8988T (cell line): ENCODE data around the gene APOA1.
"Not testable (repeated sequence)": the region's sequence is repeated elsewhere in the genome, so short reads cannot be mapped to it uniquely, and the experiment has no call there.

Source experiments
- DNase-seq: peaks from one replicate; pipeline ENCODE4 v3.0.0; 2011

Gene APOA1

DNA sequence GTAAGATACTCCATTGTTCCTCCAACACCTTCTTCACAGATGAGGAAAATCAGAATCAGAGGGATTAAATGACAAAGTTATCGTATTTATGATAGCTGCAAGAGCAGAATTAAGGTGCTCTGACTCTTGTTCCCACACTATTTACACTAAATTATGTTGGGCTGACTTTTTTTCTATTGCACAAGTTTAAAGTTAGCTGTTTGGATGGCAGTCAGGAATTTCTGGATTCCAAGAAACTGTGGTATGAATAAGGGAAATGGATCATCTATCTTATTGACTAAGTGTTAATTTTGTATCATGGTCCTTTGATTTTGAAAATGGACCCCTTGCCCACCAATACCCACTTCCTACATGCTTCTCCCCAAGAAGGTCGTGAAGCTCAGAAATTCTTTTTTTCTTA is 19.9 kb upstream of the APOA1 start:
- no peak for DNase-seq

DNA sequence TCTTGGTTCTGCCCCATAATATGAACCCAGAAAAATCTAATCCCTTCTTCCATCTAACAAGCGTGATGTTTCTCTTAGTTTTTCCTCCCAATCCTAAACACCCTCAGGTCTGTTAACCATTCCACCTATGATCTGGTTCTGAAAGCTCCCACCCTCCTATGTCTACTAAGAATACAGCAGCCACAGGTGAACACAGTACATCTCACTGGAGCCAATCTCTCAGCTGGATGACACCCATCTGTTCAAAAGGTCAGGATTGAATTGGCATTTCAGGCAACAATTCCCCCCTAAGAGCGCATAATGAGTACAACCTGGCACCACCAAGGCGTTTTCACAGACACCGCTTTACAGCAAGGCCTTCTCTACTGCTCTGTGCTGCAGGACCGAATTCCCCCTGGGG is 19.0 kb upstream of the APOA1 start:
- no peak for DNase-seq

DNA sequence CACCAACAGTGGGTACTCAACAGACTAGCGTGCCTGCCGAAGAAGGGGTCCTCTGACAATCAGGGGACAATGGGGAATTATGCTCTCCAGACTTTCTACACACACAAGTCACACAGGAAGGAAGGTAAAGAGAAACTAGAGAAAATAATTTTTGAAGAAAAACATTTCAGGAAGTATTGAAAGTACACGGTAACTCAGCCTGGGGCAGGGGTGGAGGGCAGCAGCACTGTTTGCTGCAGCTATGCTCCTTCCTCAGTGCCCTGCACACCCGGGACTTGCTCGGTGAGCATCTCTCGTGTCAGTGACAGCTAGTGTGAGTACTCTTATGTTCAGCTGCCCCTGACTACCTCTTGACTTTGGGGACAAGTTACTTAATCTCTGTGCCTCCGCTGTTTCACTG is 18.0 kb upstream of the APOA1 start:
- no peak for DNase-seq

DNA sequence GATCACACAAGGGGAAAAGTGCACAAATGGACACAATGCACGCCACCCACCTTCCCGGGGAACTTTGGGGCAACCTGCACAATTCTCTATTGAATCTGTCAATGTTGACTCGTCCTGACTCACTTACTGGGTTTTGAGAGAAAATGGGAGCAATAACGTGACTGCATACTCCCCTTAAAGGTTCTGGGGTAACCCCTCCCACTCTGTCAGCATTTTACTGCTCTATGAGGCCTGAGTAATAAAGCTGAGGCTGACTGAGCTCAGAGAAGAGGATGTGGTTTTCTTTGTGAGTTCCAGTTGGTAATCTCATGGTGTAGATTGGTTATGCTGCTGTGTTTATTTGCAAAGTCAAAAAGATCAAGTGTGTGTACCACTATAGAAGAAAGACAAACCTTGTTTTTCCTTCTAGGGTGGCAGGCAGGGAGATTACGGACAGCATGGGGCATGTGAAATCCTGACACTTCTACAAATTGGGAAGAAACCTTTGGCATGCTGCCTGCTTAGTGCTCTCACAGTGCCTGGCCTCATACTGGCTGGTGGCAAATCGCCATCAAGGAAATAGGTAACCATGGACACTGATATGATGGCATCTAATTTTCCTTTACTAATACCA is 16.1 kb upstream of the APOA1 start:
- no peak for DNase-seq

DNA sequence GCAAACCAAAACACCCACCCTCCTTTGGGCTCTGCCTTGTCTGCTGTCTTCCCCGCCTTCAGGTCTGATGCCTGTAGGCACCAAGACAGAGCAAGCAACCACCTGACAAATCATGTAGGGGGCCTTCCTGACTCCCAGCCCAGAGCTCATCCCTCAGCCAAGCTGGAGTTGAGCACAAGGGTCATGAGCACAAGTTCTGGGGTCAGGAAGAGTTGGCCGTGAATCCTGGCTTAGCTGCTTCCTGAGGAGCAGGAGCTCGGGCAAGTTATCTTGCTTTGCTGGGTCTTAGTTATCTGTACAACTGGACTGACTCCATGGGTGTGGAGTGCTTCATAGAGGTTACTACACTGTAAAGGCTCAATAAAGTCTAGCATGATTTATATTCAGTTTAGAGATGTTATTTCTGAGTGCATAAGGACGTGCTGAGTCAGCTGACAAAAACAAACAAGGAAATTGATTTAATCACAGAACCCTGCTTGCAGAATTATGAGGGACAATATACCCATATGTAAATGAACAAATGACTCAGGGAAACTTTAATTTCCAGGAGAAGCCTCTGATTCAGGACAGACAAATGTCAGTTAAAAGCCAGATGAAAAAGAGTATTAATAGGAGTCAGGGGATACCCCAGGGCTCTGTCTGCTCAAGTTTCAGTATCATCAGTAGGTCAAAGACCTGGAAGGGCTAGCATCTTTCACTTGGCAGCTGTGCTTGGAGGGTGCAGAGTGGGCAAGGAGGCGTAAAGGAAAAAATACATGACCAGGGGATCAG is 15.0 kb upstream of the APOA1 start:
- DNase-seq: no peak

DNA sequence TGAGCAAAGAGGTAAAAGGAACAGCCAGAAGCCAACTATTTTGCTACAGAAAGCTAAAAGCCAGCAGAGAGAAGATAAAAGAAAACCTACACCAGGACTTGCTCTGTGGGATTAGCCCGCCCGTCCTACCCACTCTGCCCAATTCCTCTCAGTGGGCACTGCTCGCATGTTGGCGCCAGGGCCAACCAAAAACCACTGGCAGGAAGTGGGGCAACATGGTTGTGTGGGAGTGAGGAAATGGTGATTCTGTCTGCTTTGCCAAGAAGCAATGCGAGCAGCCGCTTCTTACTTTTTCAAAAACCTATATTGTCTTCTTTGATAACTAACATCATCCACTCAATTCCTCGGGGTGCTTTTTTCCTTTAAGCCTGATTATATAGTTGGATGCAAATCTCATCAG is 14.2 kb upstream of the APOA1 start:
- DNase-seq: no peak

DNA sequence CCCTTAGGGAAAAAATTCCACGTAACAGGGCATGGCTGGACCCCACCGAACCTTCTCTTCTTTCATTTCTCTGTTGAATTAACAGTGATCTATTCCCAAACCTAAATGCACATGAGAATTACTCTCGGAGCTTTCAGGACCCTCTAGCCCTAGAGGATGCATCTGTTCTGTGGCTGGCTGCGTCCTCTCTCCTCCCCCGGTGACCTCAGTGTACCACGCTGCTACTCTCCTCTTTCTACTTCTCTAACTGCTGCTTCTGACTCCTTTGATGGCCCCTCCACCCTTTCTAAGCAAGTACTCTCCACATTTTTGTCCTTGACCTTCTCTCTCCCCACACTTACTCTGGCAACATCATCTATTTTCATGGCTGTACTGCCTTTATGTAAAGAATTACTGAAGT is 12.1 kb upstream of the APOA1 start:
- no peak for DNase-seq

DNA sequence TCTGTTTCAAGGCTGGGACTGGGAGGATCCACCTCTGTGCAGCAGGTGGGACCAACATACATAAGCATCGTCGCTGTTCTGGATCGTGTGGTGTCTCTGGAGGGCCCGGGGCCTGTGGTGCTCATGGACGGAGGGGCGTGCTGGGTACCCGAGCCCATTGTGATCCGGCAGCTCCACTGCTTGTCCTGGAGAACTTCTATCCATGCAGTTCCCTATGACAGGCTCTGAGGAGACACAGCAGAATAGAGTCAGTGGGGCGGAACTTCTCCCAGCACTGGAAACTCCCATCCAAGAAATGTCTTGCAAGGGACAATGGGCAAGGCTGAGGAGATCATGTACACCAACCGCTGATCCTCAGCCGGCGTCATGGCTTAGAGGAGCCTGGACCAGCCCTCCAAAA is 11.6 kb upstream of the APOA1 start:
- DNase-seq: no peak

DNA sequence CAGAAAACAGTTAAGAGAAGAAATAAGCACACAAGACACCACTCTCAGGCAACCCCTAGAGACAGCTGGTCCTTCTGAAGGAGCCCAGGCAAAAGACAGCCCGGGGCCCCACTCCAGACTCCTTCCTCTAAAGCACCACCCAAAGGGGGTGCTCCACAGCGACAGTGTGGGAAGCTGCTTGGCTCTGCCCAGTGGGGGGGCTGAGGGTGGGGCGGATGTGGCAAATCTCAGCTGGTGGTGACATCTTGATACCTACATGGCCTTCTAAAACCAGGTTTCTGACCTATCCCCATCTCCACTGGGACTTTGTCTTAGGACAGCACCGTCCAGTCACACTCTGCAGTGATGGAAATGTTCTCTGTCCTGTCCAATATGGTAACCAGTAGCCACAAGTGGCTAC is 10.2 kb upstream of the APOA1 start:
- no peak for DNase-seq

DNA sequence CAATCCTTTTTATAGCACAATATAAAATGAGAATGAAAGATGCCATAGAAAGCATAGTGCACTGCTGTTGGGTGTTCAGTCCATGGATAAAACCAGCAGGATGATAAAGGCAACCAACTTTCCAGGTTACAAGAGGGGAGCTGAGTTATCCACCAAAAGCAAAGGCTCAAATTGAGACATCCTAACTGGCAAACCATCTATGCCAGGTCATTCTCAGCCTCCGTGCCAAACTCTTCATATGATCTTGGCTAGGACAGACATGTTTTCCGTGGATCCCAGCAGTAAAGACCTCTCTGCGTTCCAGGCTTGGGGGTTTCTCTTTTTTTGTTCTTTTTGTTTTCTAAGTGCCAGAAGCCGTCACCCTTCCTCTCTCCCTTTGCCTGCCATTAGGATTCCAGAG is 7.3 kb upstream of the APOA1 start:
- DNase-seq: no peak

DNA sequence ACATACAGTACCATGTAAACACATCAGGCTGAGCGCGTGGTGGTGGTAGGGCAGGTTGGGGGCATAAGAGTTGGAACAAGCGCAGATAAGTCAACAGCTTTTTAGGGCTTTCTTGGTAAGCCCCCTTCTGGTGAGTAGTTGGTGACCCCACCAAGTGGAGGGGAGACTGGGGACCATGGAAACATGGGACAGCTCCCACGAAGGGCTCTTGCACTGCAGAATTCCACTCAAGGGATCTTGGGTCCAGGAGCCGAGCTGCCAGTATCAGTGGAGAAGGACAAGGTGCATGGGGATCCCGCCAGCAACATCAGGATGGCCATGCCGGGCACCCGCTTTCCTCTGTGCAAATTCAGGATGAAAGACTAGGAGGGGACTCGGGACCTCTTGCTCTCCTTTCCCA is 6.2 kb upstream of the APOA1 start:
- no peak for DNase-seq

DNA sequence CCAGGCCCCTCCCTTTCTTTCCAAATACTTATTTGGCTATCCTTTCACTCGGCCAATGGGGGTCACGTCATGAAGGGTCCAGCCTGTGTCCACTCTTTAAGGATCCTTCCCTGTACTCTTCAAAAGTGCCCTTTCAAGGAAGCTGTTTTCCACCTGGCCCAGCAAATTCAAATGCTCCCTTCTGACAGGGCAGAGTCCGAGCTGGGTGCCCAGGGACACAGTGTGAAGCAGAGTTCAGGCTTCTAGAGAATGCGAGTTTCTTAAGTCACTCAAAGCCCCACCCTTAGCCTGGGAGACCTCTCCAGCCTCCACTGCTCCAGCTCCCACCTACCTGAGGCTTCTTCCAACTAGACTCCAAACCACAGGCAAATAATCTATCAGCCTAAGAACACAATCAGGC is 5.5 kb upstream of the APOA1 start:
- no peak for DNase-seq

DNA sequence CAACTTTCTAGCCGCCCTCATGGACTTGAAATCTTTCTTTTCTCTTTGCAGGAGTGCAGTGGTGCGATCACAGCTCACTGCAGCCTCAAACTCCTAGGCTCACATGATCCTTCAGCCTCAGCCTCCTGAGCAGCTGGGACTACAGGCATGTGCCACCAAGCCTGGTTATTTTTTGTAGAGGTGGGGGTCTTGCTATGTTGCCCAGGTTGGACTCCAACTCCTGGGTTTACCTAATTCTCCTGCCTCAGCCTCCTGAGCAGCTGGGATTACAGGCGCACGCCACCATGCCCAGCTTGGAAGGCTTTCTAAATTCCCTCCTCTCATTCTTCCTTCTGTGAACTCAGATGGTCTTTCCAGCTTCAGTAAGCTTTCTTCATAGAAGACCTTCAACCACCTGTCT is 4.7 kb upstream of the APOA1 start:
- no peak for DNase-seq

DNA sequence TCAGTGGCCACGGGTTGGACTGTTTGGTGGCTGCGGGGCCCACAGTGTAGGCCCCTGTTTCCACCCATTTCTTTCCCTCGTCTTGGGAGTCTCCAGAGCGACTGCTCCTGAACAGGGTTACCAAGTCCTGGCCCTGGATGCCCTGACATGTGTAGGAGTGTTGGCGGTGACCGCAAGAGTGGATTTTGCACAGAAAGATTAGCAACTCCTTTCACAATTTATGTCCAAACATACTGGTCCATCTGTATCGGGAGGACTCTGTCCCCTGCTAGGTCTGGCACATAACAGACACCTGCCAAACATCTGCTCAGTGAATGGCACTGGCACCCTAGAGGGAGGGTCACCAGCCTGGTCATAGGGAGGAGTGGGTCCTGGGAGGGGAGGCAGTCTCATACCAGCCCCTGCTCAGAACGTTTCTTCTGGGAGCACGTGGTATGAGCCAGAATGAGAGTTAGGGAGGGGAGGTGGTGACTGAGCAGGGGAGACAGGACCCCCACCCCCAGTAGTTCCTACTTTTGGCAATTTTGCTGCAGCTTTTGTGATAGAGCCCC is 3.4 kb upstream of the APOA1 start:
- DNase-seq: no peak

DNA sequence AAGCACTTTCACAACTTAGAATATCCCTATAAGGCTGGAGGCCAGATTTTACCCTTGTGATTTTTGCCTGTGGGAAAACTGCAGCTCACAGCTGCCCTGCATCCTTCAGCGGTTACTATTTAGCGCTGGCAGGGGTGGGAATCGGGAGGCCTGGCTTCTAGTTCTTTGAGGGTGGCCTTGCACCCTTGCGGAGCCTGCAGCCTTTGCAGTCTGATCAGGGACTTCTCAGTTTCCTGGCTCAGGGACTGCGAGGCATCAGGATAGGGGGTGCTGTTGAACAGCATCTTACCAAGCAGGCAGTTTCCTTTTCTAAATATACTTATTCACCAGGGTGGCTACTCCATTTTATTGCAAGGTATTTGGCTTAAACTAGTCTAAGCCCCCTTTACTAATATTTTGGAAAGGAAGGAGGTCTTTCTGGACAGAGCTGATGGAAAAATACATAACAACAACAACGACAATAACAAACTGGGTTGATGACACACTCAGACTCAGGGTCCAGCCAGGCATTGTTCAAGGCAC is 2.9 kb upstream of the APOA1 start:
- DNase-seq: peak; percentile 70

DNA sequence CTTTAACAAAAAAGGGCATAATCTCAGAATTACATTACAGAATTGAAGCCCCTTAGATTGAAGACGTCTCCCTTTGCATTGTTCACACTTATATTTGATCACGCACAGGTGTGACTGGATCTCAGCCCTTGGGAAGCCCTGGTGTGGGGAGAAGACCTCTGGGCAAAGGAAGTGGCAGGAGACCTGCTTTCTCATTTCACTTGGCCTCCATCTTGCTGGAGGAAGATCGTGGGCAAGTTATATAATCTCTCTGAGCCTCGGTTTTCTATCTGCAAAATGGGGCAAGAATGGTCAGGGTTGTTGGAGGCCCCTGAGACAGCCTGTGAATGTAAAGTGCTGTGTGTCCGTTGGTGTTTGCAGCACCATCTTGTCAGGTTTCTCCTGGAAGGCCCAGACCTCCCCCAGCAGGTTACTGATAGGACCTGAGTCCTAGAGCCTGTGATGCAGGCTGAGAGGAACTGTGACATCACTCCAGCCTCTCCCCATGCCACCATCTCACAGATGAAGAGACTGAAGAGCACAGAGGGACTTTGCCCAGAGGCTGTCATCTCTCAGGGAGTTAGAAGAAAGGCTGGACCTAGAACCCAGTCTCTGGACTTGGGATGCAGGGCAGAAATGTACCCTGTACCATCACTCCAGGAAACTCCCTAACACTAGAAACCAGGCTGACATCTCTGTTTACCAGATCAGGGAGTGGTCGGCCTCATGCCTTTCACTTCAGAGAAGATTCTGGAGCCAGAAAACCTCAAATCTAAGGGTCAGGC is 1.1 kb upstream of the APOA1 start:
- no peak for DNase-seq

DNA sequence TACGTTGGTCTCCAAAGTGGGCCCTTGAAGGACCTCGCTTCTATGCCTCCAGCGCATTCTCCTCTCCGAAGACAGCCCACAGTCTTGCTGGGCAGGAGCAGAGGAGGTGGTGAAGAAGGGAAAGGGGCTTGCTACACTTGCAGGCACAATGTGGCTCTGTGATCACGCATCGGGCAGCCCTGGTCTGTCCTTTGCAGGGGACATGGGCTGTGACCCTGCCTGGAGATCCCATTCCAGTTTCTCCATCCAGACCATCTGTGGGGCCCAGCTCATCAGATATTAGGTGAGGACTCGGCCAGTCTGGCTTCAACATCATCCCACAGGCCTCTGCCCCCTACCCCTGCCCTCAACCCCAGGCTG is 810 bp downstream of the APOA1 start:
- no peak for DNase-seq

DNA sequence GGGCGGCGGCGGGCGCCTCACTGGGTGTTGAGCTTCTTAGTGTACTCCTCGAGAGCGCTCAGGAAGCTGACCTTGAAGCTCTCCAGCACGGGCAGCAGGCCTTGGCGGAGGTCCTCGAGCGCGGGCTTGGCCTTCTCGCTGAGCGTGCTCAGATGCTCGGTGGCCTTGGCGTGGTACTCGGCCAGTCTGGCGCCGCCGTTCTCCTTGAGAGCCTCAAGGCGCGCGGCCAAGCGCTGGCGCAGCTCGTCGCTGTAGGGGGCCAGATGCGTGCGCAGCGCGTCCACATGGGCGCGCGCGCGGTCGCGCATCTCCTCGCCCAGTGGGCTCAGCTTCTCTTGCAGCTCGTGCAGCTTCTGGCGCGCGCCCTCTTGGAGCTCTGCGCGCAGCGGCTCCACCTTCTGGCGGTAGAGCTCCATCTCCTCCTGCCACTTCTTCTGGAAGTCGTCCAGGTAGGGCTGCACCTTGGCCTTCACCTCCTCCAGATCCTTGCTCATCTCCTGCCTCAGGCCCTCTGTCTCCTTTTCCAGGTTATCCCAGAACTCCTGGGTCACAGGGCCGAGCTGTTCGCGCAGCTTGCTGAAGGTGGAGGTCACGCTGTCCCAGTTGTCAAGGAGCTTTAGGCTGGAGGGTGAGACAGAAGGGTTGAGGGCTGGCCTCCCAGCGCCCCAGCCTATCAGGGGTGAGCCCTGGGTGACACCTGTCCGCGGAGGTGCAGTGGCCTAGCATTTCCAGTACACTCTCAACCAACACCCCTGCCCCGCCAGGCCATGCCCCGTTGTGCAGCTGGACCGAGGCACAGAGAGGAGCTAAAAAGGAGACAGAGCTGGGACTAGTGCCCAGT is 1.4 kb downstream of the APOA1 start:
- peak; percentile 96 for DNase-seq

DNA sequence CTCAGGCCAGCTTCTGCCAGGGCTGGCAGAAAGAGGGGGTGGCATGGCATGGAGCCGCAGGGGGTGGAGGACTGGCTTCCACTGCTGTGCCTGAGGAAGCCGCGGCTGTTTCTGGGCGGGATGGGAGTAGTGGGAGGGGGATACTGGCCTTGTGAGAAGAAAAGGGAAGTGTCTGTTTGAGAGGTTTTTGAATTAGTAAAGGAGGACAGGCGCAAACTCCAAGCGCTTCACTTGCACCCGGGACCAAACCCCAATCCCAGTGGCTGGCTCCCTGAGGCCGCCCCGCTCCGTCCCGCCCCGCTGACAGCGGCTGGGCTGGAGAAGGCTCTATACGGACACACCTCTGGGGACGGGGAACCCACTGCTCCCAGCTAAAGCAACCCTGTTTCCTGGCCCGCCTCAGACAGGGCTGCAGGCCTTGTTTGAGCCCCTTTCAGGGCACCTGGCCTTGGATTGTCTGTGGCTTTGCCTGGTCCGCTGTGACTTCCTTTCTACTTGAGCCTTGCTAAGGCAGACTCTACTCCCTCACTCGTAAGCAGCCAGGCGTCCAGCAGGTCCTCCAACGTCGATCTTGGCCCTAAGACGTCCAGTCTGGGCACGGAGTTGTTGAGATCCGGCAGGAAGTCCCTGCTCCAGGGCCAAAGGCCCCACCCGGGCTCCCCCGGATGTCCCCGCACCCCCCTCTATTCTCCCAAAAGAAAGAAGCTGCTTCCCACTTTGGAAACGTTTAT is 2.2 kb downstream of the APOA1 start:
- no peak for DNase-seq

DNA sequence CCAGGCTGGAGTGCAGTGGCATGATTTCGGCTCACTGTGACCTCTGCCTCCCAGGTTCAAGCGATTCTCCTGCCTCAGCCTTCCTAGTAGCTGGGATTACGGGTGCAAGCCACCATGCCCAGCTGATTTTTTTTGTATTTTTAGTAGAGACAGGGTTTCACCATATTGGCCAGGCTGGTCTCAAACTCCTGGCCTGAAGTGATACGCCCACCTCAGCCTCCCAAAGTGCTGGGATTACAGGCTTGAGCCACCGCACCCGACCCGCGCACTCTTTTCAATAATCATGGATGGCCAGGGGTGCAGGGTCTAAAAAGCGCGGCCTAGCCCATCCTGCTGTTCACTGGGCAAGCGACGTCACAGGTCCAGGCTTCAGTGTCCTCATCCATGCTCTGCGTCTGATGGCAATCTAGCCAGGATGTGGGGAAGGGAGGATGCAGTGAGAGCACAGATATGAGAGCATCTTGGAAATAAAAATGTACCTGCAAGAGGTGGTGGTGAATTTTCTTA is 2.8 kb downstream of the APOA1 start:
- DNase-seq: not testable (repeated sequence)

DNA sequence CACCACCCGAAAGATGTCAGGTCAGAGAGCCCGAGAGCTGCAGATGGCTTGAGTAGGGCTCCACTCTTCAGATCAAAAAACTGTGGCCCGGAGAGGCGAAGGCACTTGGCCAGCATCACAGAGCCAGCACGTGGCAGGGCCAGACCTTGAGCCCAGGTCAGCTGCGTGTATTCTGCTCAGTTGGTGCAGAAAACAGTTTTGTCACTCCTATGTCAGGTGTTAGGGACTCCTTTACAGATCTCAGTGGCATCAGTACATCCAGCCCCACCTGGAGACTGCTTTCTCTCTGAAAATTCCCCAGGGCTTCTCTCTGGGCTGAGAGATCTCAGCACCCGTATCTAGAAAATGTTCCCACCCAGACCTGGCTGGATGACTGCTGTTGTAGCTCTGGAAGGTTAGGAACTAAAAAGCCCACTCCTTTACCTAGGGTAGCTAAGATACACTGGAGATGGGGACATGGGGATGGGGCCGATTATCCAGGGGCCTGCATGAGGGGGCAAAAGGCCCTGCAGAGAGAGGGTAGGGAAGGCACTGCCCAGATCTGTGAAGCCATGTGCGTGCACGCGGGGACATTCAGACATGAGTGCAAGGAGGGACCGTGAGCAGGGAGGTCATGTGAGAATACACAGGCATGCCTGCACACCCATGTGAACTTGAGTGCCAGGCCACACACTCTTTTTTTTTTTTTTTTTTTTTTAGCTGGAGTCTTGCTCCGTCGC is 3.4 kb downstream of the APOA1 start:
- no peak for DNase-seq
